Activated T-cell treated with anti-CD3 and anti-CD28 coated beads, Interleukin-2, amount 50 U/mL, for 72 hours (primary cell): ENCODE data around the gene IFT52. TPM values are rescaled to one million over a fixed set of nuclear protein-coding genes. Genes with fewer than 3 reads are reported as not detected.

ENCODE experiments used
- ATAC-seq, 2 donors: fragments of 150-1000 bp; cut with Tn5 transposase; replicated peaks in 1 of 2; 2 replicates each; pipeline ENCODE4 v1.10.0; 2021; ENCODE audit warnings: moderate library complexity in 2 of 2, mild to moderate bottlenecking in 1 of 2
- DNase-seq, 2 donors: peaks; one replicate each; pipeline ENCODE4 v3.0.0; 2021 to 2022; ENCODE audit warnings: mixed read lengths in 1 of 2
- H3K27ac Mint-ChIP-seq: one replicate; pipeline ENCODE4 v1.8.0; 2022; ENCODE audit warnings: mild to moderate bottlenecking, moderate library complexity, mixed read lengths
- H3K27me3 Mint-ChIP-seq: one replicate; pipeline ENCODE4 v1.8.0; 2022; ENCODE audit warnings: low read depth, mixed read lengths
- H3K36me3 Mint-ChIP-seq, 2 donors: one replicate each; pipeline ENCODE4 v1.8.0; 2022; ENCODE audit warnings: mixed read lengths in 2 of 2, mild to moderate bottlenecking in 1 of 2; ENCODE audit not compliant: insufficient read depth in 2 of 2
- H3K4me1 Mint-ChIP-seq: one replicate; pipeline ENCODE4 v1.8.0; 2022; ENCODE audit warnings: low read depth, mixed read lengths
- H3K4me3 Mint-ChIP-seq, 2 donors: one replicate each; pipeline ENCODE4 v1.8.0; 2022; ENCODE audit warnings: mild to moderate bottlenecking in 2 of 2, mixed read lengths in 2 of 2, moderate library complexity in 2 of 2
- H3K9me3 Mint-ChIP-seq, 2 donors: one replicate each; pipeline ENCODE4 v1.8.0; 2022; ENCODE audit warnings: mixed read lengths in 2 of 2
- total RNA-seq, 2 donors: library from RNA; stranded (reverse); gene quantifications; one replicate each; pipeline ENCODE4 v1.2.3, GENCODE V29; 2022

Gene IFT52, protein sequence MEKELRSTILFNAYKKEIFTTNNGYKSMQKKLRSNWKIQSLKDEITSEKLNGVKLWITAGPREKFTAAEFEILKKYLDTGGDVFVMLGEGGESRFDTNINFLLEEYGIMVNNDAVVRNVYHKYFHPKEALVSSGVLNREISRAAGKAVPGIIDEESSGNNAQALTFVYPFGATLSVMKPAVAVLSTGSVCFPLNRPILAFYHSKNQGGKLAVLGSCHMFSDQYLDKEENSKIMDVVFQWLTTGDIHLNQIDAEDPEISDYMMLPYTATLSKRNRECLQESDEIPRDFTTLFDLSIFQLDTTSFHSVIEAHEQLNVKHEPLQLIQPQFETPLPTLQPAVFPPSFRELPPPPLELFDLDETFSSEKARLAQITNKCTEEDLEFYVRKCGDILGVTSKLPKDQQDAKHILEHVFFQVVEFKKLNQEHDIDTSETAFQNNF
- 10 to 100 TPM; 22.2 to 23.5 TPM for total RNA-seq

GRCh38 chr20:43590392-43591303, at the start of gene IFT52:
TSS of gene IFT52 (plus strand) at chr20:43590937. CDS start at chr20:43594699, 3,762 bp downstream.
- Mint-ChIP-seq H3K4me3 (peak within 1 kb of the TSS; percentile 88 to 99), H3K9me3 (no peaks in the 10 kb centered on the region), H3K27me3 (no peaks in the 10 kb centered on the region), H3K36me3 (peaks cover 0 to 1% of the 10 kb centered on the region in 2 donors), H3K27ac (peak within 1 kb of the TSS; percentile 90), H3K4me1 (peaks cover 25% of the 10 kb centered on the region)
- DNase-seq (peak; percentile 89 to 92), ATAC-seq (peak; percentile 99 to 100)

GRCh38 chr20:43541214-43541613, 49.5 kb upstream of the IFT52 start:
- H3K4me3 Mint-ChIP-seq = no peak overlapping the region
- no peaks in the 10 kb centered on the region for H3K4me1 Mint-ChIP-seq
- no peaks in the 10 kb centered on the region for H3K36me3 Mint-ChIP-seq
- no peaks in the 10 kb centered on the region for H3K27me3 Mint-ChIP-seq
- no peak for ATAC-seq
- H3K9me3 Mint-ChIP-seq = no peaks in the 10 kb centered on the region
- no peak for DNase-seq
- no peak overlapping the region for H3K27ac Mint-ChIP-seq

- ATAC-seq = no peak
- H3K36me3 Mint-ChIP-seq = no peaks in the 10 kb centered on the region
- DNase-seq = no peak
Observed at GRCh38 chr20:43542161-43542560, 48.6 kb upstream of the IFT52 start.

DNA sequence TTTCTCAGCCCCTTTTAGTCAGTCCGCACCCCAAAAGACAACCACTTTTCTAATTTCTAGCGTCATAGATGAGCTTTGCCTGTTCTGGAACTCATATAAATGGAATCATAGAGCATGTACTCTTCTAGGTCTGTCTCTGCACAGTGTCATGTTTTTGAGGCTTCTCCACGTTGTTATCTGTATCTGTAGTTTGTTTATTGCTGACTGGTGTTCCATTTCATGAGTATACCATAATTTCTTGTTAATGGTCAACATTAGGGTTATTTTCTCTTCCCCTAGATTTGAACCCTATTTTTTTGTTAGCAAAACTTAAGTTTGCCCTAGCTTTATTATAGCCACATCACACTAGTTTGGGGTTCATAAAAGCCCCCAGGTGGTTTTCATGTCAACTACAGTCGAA, 48.1 kb upstream of the IFT52 start:
- no peak for DNase-seq
- no peaks in the 10 kb centered on the region for H3K9me3 Mint-ChIP-seq
- no peak for ATAC-seq
- no peaks in the 10 kb centered on the region for H3K27me3 Mint-ChIP-seq
- H3K36me3 Mint-ChIP-seq = peaks cover 0 to 4% of the 10 kb centered on the region in 2 donors
- H3K4me3 Mint-ChIP-seq = no peak overlapping the region
- H3K27ac Mint-ChIP-seq = no peak overlapping the region
- H3K4me1 Mint-ChIP-seq = no peaks in the 10 kb centered on the region

More at GRCh38 chr20:43542161-43542560, 48.6 kb upstream of the IFT52 start:
- no peaks in the 10 kb centered on the region for H3K27me3 Mint-ChIP-seq
- H3K4me3 Mint-ChIP-seq = no peak overlapping the region
- H3K4me1 Mint-ChIP-seq = no peaks in the 10 kb centered on the region
- no peaks in the 10 kb centered on the region for H3K9me3 Mint-ChIP-seq
- no peak overlapping the region for H3K27ac Mint-ChIP-seq

GRCh38 chr20:43543138-43543537, 47.6 kb upstream of the IFT52 start:
- Mint-ChIP-seq H3K4me1 (no peaks in the 10 kb centered on the region), H3K9me3 (no peaks in the 10 kb centered on the region), H3K27me3 (no peaks in the 10 kb centered on the region), H3K36me3 (peaks cover 0 to 4% of the 10 kb centered on the region in 2 donors), H3K4me3 (no peak overlapping the region), H3K27ac (no peak overlapping the region)
- ATAC-seq = no peak
- no peak for DNase-seq

- Mint-ChIP-seq H3K4me1 (no peaks in the 10 kb centered on the region), H3K27ac (no peak overlapping the region), H3K4me3 (no peak overlapping the region), H3K9me3 (no peaks in the 10 kb centered on the region), H3K36me3 (peaks cover 0 to 4% of the 10 kb centered on the region in 2 donors), H3K27me3 (no peaks in the 10 kb centered on the region)
- ATAC-seq = no peak
- DNase-seq = no peak
Observed at GRCh38 chr20:43544501-43544900, 46.2 kb upstream of the IFT52 start.

DNA sequence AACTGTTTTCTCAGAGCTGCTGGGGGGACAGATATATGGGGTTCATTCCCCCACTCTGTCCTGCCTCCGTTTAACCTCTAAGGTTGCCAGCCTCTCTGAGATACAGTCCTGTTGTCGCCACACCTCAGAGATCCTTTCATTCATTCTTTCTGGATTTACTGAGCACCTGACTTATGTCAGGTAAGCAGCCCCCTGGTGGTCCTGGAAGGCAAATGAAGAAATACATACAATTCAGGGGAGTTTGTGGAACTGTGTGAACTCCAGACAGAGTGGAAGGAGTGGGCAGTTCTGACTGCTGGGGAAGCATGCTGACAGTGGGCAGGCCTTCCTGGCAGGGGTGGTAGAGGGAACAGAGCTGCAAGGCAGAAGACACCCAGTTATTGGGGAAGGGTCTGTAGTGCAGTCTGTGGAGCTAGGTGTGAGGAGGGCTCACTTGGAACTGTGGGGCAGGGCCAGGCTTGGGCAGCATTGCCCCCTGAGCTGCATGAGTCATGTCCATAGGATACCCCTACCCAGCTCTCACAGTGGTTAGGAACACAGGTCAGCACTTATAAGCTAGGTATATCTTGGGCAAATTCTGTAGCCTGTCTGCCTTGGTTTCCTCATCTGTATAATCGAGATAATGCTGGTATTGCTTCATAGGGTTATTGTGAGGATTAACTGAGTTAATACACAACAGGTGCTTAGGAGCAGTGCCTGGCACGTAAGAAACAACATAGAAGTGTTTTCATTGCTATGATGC, 44.7 kb upstream of the IFT52 start:
- no peaks in the 10 kb centered on the region for H3K27me3 Mint-ChIP-seq
- ATAC-seq = no peak
- no peak overlapping the region for H3K27ac Mint-ChIP-seq
- no peaks in the 10 kb centered on the region for H3K9me3 Mint-ChIP-seq
- no peaks in the 10 kb centered on the region for H3K4me1 Mint-ChIP-seq
- H3K36me3 Mint-ChIP-seq = peaks cover 0 to 4% of the 10 kb centered on the region in 2 donors
- no peak for DNase-seq
- H3K4me3 Mint-ChIP-seq = no peak overlapping the region

GRCh38 chr20:43548273-43548880, 42.4 kb upstream of the IFT52 start:
- DNase-seq = no peak
- Mint-ChIP-seq H3K4me3 (no peak overlapping the region), H3K27me3 (no peaks in the 10 kb centered on the region), H3K4me1 (no peaks in the 10 kb centered on the region), H3K27ac (no peak overlapping the region), H3K9me3 (no peaks in the 10 kb centered on the region), H3K36me3 (peaks cover 0 to 6% of the 10 kb centered on the region in 2 donors)
- ATAC-seq = no peak

- no peak for DNase-seq
- ATAC-seq = no peak
- H3K4me1 Mint-ChIP-seq = no peaks in the 10 kb centered on the region
- no peaks in the 10 kb centered on the region for H3K27me3 Mint-ChIP-seq
- H3K4me3 Mint-ChIP-seq = no peak overlapping the region
- H3K9me3 Mint-ChIP-seq = no peaks in the 10 kb centered on the region
- H3K27ac Mint-ChIP-seq = no peak overlapping the region
- peaks cover 0 to 6% of the 10 kb centered on the region in 2 donors for H3K36me3 Mint-ChIP-seq
Observed at GRCh38 chr20:43549416-43550065, 41.2 kb upstream of the IFT52 start.

DNA sequence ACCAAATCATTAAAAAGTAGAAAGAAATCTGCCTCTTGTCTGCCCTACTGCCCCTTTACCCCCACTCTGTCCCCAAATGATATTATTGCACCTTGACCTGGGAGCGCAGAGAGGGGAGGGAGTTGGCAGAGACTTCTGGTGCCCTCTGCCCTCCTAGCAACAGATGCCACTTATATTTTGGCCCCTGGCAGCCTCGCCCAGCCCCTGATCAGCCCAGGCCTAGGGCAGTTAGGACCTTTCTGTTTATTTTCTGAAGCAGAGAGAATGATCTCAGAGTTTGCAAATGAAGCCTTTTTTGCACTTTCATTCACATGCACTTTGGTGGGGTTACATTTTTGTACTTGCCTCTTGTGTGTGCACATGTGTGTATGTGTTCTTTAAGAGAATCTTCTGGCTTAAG, 40.3 kb upstream of the IFT52 start:
- Mint-ChIP-seq H3K27me3 (no peaks in the 10 kb centered on the region), H3K27ac (no peak overlapping the region), H3K36me3 (peaks cover 0 to 6% of the 10 kb centered on the region in 2 donors), H3K9me3 (no peaks in the 10 kb centered on the region), H3K4me1 (no peaks in the 10 kb centered on the region), H3K4me3 (no peak overlapping the region)
- no peak for DNase-seq
- no peak for ATAC-seq

GRCh38 chr20:43554369-43554768, 36.4 kb upstream of the IFT52 start:
- no peak for ATAC-seq
- no peaks in the 10 kb centered on the region for H3K9me3 Mint-ChIP-seq
- peaks cover 3% of the 10 kb centered on the region for H3K27me3 Mint-ChIP-seq
- no peak overlapping the region for H3K27ac Mint-ChIP-seq
- no peaks in the 10 kb centered on the region for H3K4me1 Mint-ChIP-seq
- H3K36me3 Mint-ChIP-seq = peaks cover 0 to 1% of the 10 kb centered on the region in 2 donors
- no peak for DNase-seq
- no peak overlapping the region for H3K4me3 Mint-ChIP-seq
